Liver (tissue), 9 donors: ENCODE data around the gene STT3B. TPM values are rescaled to one million over a fixed set of nuclear protein-coding genes. Genes with fewer than 3 reads are reported as not detected.

Experiments
- DNase-seq: peaks from one replicate; pipeline ENCODE4 v3.0.0-alpha.2; 2017; ENCODE audit warnings: low spot score
- H3K27ac ChIP-seq, 2 donors: one replicate each; pipeline ENCODE4 v1.7.0; 2013; ENCODE audit warnings: inconsistent platforms in 2 of 2, low read length in 2 of 2, control low read depth in 1 of 2, low read depth in 1 of 2, mild to moderate bottlenecking in 1 of 2
- H3K27me3 ChIP-seq, 4 donors: one replicate each; pipeline versions ENCODE4 v1.6.1 to v1.7.0; 2013; ENCODE audit warnings: low read length in 3 of 4, inconsistent platforms in 1 of 4, mild to moderate bottlenecking in 1 of 4, moderate library complexity in 1 of 4; ENCODE audit not compliant: control insufficient read depth in 4 of 4, insufficient read depth in 4 of 4
- H3K36me3 ChIP-seq, 4 donors: one replicate each; pipeline versions ENCODE4 v1.6.1 to v1.7.0; 2013; ENCODE audit warnings: low read length in 3 of 4, mild to moderate bottlenecking in 3 of 4, low read depth in 1 of 4, moderate library complexity in 1 of 4; ENCODE audit not compliant: control insufficient read depth in 4 of 4, insufficient read depth in 3 of 4
- H3K4me1 ChIP-seq, 4 donors: one replicate each; pipeline versions ENCODE4 v1.6.1 to v1.7.0; 2013; ENCODE audit warnings: low read length in 3 of 4, mild to moderate bottlenecking in 3 of 4, moderate library complexity in 1 of 4; ENCODE audit not compliant: control insufficient read depth in 4 of 4, insufficient read depth in 4 of 4
- H3K4me3 ChIP-seq, 3 donors: one replicate each; pipeline versions ENCODE4 v1.6.1 to v1.7.0; 2013; ENCODE audit warnings: low read length in 3 of 3, control low read depth in 1 of 3, low read depth in 1 of 3, mild to moderate bottlenecking in 1 of 3
- H3K9ac ChIP-seq, 2 donors: one replicate each; pipeline ENCODE4 v1.7.0; 2013; ENCODE audit warnings: low read length in 2 of 2, mild to moderate bottlenecking in 2 of 2, moderate library complexity in 2 of 2, control low read depth in 1 of 2, low read depth in 1 of 2
- H3K9me3 ChIP-seq, 4 donors: one replicate each; pipeline versions ENCODE4 v1.6.1 to v1.7.0; 2013; ENCODE audit warnings: low read length in 3 of 4; ENCODE audit not compliant: control insufficient read depth in 4 of 4
- EGR1 ChIP-seq, 2 donors: IDR thresholded peaks; 2 replicates each; pipeline ENCODE4 v1.6.1; 2016 to 2018; ENCODE audit warnings: antibody characterized with exemption in 2 of 2, low read depth in 2 of 2
- FOXA1 ChIP-seq: IDR thresholded peaks from 2 replicates; pipeline ENCODE4 v1.6.1; 2016; ENCODE audit warnings: antibody characterized with exemption
- GABPA ChIP-seq, 2 donors: IDR thresholded peaks in 1 of 2; conservative IDR thresholded peaks in 1 of 2; 2 replicates each; pipeline ENCODE4 v1.6.1; 2016; ENCODE audit warnings: antibody characterized with exemption in 2 of 2, mild to moderate bottlenecking in 1 of 2, moderate library complexity in 1 of 2
- RXRA ChIP-seq, 2 donors: IDR thresholded peaks; 2 replicates each; pipeline ENCODE4 v1.6.1; 2017 to 2018; ENCODE audit warnings: antibody characterized with exemption in 2 of 2, mild to moderate bottlenecking in 1 of 2
- SP1 ChIP-seq: IDR thresholded peaks from 2 replicates; pipeline ENCODE4 v1.6.1; 2018; ENCODE audit warnings: antibody characterized with exemption, mild to moderate bottlenecking
- TAF1 ChIP-seq: conservative IDR thresholded peaks from 2 replicates; pipeline ENCODE4 v1.6.1; 2016; ENCODE audit warnings: antibody characterized with exemption, mild to moderate bottlenecking
- YY1 ChIP-seq: IDR thresholded peaks from 2 replicates; pipeline ENCODE4 v1.6.1; 2016; ENCODE audit warnings: antibody characterized with exemption, mild to moderate bottlenecking
- WGBS: extraction: QIAGEN DNeasy Blood & Tissue Kit; methylation state at CpG from one replicate; pipeline ENCODE4 v1.1.7; 2013; 5-methylcytosine and 5-hydroxymethylcytosine counted together
- polyA plus RNA-seq, 2 donors: library from polyadenylated mRNA; stranded (reverse) in 1 of 2; unstranded in 1 of 2; fragments of 200-250 nt in 1 of 2; fragments of >200 nt in 1 of 2; fragmentation: Nextera tagmentation in 1 of 2; extraction: Ambion mirVana in 1 of 2; gene quantifications; one replicate each; pipeline versions ENCODE4 v1.2.1 to v1.2.3, GENCODE V29; 2013 to 2015
- total RNA-seq, 2 donors: library from RNA; depleted of rRNA; stranded (reverse); fragments of >200 nt; gene quantifications; one replicate each; pipeline ENCODE4 v1.2.3, GENCODE V29; 2014
- TF ChIP-seq, protein P1 (sequence below): IDR thresholded peaks from 2 replicates; pipeline ENCODE4 v1.6.1; 2016; ENCODE audit warnings: antibody characterized with exemption
- TF ChIP-seq, protein P2 (sequence below): IDR thresholded peaks from 2 replicates; pipeline ENCODE4 v1.6.1; 2016; ENCODE audit warnings: antibody characterized with exemption, mild to moderate bottlenecking
- TF ChIP-seq, protein P3 (sequence below): IDR thresholded peaks from 2 replicates; pipeline ENCODE4 v1.6.1; 2016; ENCODE audit warnings: antibody characterized with exemption
- TF ChIP-seq, protein P4 (sequence below): IDR thresholded peaks from 2 replicates; pipeline ENCODE4 v1.6.1; 2016; ENCODE audit warnings: antibody characterized with exemption
- donor health status: healthy.
- donor health status: healthy.
- donor health status: healthy.
- donor health status: healthy.
- donor health status: healthy.

Gene STT3B
- total and polyA plus RNA-seq, 4 donors: 23.9 to 128 (median 85.5) TPM

DNA sequence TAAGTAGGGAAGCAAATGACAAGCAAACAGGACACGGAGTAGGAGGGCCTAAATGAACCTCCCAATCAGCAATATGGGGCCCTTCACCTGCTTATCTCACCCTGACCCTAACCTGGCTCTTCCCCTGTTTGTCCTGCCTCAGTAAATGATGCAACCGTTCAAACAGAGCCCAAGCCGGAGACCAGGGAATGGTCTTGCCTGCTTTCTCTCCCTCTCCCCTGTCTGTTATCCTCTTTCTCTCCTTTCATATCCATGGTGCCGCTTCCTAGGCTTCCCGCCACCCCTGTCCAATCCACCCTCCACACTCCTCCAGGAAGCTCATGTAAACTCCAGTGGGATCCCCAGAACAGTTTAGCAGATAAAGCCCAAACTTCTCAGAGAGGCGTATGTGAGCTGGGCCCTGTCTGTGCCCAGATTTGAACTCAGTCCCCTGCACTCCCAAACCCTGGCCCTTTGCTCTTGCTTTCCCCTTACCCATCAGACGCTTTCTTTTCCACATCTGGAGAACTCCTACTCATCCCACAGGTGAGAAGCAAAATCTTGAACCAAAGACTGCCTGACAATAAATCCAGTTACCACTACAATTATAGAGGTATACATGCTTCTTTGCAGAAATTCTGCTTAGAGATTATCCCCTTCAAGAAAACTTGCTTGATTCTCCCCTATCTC, 45.7 kb upstream of the STT3B start:
- DNase-seq: peak; percentile 42
- 75% methylated on average over 7 of the region's 7 CpGs for WGBS
- H3K27ac ChIP-seq: no peak overlapping the region

DNA sequence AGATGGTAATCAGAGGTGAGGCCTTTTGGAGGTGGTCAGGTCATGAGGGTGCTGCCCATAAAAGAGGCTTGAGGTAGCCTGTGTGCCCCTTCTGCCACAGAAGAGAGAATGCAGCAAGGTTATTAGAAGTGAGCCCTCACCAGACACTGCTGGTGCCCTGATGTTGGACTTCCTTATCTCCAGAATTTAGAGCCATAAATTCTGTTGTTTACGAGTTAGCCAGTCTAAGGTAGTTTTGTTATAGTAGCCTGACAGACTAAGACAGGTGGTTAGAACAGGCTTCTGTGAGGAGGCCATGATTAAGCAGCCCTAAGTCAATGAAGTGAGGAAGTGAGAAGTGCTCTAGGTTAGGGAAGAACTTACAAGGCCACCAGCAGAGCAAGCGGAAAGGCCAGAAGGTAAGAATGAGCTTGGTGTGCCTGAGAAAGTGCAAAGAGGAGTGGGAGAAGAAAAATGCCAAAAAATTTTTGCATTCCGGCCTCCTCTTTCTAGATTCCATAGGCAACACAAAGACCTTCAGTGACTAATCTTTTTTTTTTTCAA, 44.2 kb upstream of the STT3B start:
- Histone ChIP-seq H3K9me3 (peaks cover 2 to 12% (median 4%) of the 10 kb centered on the region in 4 donors), H3K4me3 (no peak overlapping the region), H3K9ac (no peak overlapping the region), H3K36me3 (no peaks in the 10 kb centered on the region), H3K27me3 (no peaks in the 10 kb centered on the region), H3K27ac (no peak overlapping the region), H3K4me1 (no peaks in the 10 kb centered on the region)
- WGBS: 91% methylated on average over 3 of the region's 3 CpGs
- no peak for DNase-seq
- TF ChIP-seq, protein P1, sequence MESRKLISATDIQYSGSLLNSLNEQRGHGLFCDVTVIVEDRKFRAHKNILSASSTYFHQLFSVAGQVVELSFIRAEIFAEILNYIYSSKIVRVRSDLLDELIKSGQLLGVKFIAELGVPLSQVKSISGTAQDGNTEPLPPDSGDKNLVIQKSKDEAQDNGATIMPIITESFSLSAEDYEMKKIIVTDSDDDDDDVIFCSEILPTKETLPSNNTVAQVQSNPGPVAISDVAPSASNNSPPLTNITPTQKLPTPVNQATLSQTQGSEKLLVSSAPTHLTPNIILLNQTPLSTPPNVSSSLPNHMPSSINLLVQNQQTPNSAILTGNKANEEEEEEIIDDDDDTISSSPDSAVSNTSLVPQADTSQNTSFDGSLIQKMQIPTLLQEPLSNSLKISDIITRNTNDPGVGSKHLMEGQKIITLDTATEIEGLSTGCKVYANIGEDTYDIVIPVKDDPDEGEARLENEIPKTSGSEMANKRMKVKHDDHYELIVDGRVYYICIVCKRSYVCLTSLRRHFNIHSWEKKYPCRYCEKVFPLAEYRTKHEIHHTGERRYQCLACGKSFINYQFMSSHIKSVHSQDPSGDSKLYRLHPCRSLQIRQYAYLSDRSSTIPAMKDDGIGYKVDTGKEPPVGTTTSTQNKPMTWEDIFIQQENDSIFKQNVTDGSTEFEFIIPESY: no peak
- TF ChIP-seq SP1 (no peak), FOXA1 (no peak), GABPA (IDR thresholded peaks at IDR 0.05 in 1 of 2, conservative IDR thresholded peaks at IDR 0.05 in 1 of 2) (no peak), YY1 (no peak), EGR1 (IDR thresholded peaks at IDR 0.05; ENCODE audit: low read depth in 2 of 2) (no peak)
- TF ChIP-seq, protein P2, sequence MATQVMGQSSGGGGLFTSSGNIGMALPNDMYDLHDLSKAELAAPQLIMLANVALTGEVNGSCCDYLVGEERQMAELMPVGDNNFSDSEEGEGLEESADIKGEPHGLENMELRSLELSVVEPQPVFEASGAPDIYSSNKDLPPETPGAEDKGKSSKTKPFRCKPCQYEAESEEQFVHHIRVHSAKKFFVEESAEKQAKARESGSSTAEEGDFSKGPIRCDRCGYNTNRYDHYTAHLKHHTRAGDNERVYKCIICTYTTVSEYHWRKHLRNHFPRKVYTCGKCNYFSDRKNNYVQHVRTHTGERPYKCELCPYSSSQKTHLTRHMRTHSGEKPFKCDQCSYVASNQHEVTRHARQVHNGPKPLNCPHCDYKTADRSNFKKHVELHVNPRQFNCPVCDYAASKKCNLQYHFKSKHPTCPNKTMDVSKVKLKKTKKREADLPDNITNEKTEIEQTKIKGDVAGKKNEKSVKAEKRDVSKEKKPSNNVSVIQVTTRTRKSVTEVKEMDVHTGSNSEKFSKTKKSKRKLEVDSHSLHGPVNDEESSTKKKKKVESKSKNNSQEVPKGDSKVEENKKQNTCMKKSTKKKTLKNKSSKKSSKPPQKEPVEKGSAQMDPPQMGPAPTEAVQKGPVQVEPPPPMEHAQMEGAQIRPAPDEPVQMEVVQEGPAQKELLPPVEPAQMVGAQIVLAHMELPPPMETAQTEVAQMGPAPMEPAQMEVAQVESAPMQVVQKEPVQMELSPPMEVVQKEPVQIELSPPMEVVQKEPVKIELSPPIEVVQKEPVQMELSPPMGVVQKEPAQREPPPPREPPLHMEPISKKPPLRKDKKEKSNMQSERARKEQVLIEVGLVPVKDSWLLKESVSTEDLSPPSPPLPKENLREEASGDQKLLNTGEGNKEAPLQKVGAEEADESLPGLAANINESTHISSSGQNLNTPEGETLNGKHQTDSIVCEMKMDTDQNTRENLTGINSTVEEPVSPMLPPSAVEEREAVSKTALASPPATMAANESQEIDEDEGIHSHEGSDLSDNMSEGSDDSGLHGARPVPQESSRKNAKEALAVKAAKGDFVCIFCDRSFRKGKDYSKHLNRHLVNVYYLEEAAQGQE: no peak
- TF ChIP-seq, protein P3, sequence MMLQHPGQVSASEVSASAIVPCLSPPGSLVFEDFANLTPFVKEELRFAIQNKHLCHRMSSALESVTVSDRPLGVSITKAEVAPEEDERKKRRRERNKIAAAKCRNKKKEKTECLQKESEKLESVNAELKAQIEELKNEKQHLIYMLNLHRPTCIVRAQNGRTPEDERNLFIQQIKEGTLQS: no peak

More for the DNA sequence above, 45.7 kb upstream of the STT3B start:
- TF ChIP-seq, protein P3: peak; percentile 54
- TF ChIP-seq RXRA (IDR thresholded peaks at IDR 0.05): peak in 1 of 2 donors; percentile 24
- TF ChIP-seq TAF1: no peak
- TF ChIP-seq, protein P4, sequence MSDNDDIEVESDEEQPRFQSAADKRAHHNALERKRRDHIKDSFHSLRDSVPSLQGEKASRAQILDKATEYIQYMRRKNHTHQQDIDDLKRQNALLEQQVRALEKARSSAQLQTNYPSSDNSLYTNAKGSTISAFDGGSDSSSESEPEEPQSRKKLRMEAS: no peak
- Histone ChIP-seq H3K9me3 (peaks cover 0 to 7% (median 4%) of the 10 kb centered on the region in 4 donors), H3K36me3 (no peaks in the 10 kb centered on the region), H3K4me1 (no peaks in the 10 kb centered on the region), H3K9ac (no peak overlapping the region), H3K27me3 (no peaks in the 10 kb centered on the region), H3K4me3 (no peak overlapping the region)
